Caco-2 (cell line): ENCODE measurements around the gene EMP1. TPM values are rescaled to one million over a fixed set of nuclear protein-coding genes. Genes with fewer than 3 reads are reported as not detected.

Experiments used
- BruUV-seq: library from RNA; stranded (reverse); fragments of 400-500 nt; replicated peaks from 2 replicates; lab custom pipeline; 2021; lab: Mats Ljungman, UMichigan
- CTCF ChIA-PET: fragments of 300-600 bp; sonication (Branson Sonifier 250); formaldehyde crosslinking; loops from one replicate; lab custom pipeline; 2022; ENCODE audit warnings: antibody characterized with exemption; lab: Charles Lee
- POLR2A ChIA-PET: fragments of 300-600 bp; sonication (Branson Sonifier 250); formaldehyde crosslinking; loops from one replicate; lab custom pipeline; 2022; ENCODE audit warnings: antibody characterized with exemption; lab: Charles Lee
- DNase-seq, 2 experiments: peaks; one replicate each; pipeline versions ENCODE4 v3.0.0 to v3.0.0-alpha.2; 2020 to 2022
- H3K27me3 ChIP-seq: replicated peaks from 2 replicates; pipeline ENCODE4 v1.6.0; 2011; ENCODE audit warnings: low read length; ENCODE audit not compliant: control insufficient read depth, insufficient read depth
- H3K36me3 ChIP-seq: 2 replicates; pipeline ENCODE4 v1.5.1; 2011; ENCODE audit warnings: low read length; ENCODE audit not compliant: control insufficient read depth, insufficient read depth
- H3K4me1 ChIP-seq: fragments of 250-450 bp; sonication (Bioruptor Pico); 2 replicates; pipeline ENCODE4 v1.5.1; 2020; ENCODE audit warnings: mild to moderate bottlenecking
- H3K4me3 ChIP-seq: 2 replicates; pipeline ENCODE4 v1.5.1; 2011; ENCODE audit warnings: low read depth, mild to moderate bottlenecking, control low read depth, low read length
- H3K9me3 ChIP-seq: fragments of 250-450 bp; sonication (Bioruptor Pico); 2 replicates; pipeline ENCODE4 v1.5.1; 2020; ENCODE audit warnings: mild to moderate bottlenecking, moderate library complexity
- H3K27ac Mint-ChIP-seq: one replicate; pipeline ENCODE4 v1.8.0; 2022; ENCODE audit warnings: mixed read lengths; ENCODE audit not compliant: unreplicated experiment
- H3K27me3 Mint-ChIP-seq: one replicate; pipeline ENCODE4 v1.8.0; 2022; ENCODE audit warnings: mixed read lengths; ENCODE audit not compliant: insufficient read depth, unreplicated experiment
- H3K36me3 Mint-ChIP-seq: one replicate; pipeline ENCODE4 v1.8.0; 2022; ENCODE audit warnings: mild to moderate bottlenecking, mixed read lengths; ENCODE audit not compliant: insufficient read depth, unreplicated experiment
- H3K4me1 Mint-ChIP-seq: one replicate; pipeline ENCODE4 v1.8.0; 2022; ENCODE audit warnings: low read depth, mixed read lengths; ENCODE audit not compliant: unreplicated experiment
- H3K4me3 Mint-ChIP-seq: one replicate; pipeline ENCODE4 v1.8.0; 2022; ENCODE audit warnings: mild to moderate bottlenecking, moderate library complexity, mixed read lengths; ENCODE audit not compliant: unreplicated experiment
- H3K9me3 Mint-ChIP-seq: one replicate; pipeline ENCODE4 v1.8.0; 2022; ENCODE audit warnings: mixed read lengths; ENCODE audit not compliant: unreplicated experiment
- CTCF ChIP-seq, 2 experiments: fragments of 200-600 bp in 1 of 2; IDR thresholded peaks; 1 replicate in 1 of 2; 2 replicates in 1 of 2; pipeline versions ENCODE4 v1.5.1 to v1.8.0; 2011 to 2022; ENCODE audit warnings: antibody characterized with exemption in 1 of 2, control low read depth in 1 of 2, inconsistent platforms in 1 of 2, low read depth in 1 of 2, low read length in 1 of 2, mild to moderate bottlenecking in 1 of 2, moderate library complexity in 1 of 2; ENCODE audit not compliant: insufficient read depth in 1 of 2, severe bottlenecking in 1 of 2, unreplicated experiment in 1 of 2
- intact Hi-C: fragments of 100-400 bp; cut with micrococcal nuclease; formaldehyde crosslinking; loops from one replicate; pipeline ENCODE4 v1.10.0; 2022; ENCODE audit not compliant: unreplicated experiment
- total RNA-seq: library from RNA; stranded (reverse); gene quantifications from 2 replicates; pipeline ENCODE4 v1.2.3, GENCODE V29; 2022

Gene EMP1
- total RNA-seq, 1 experiment from 2014 or later = 6.6 TPM

- POLR2A ChIA-PET = interaction anchor here (0.9 kb wide), 1 partner anchor 105 kb away, joined by 6 read pairs; no protein-coding TSS in a partner anchor
- H3K4me3 ChIP-seq = no peak overlapping the region
- Mint-ChIP-seq H3K9me3 (no peaks in the 10 kb centered on the region), H3K27me3 (no peaks in the 10 kb centered on the region), H3K4me1 (peaks cover 46% of the 10 kb centered on the region), H3K27ac (peak overlapping the region; percentile 29), H3K4me3 (peak overlapping the region; percentile 37), H3K36me3 (no peaks in the 10 kb centered on the region)
- BruUV-seq = no TSS peak
- TF ChIP-seq CTCF (IDR thresholded peaks at IDR 0.05; ENCODE audit: insufficient read depth in 1 of 2, low read depth in 1 of 2, low read length in 1 of 2, severe bottlenecking in 1 of 2, unreplicated experiment in 1 of 2) = no peak
- H3K27me3 ChIP-seq = no peaks in the 10 kb centered on the region
- intact Hi-C loops = loop anchor here (1.0 to 2.0 kb wide), 5 partner anchors 13 to 60 kb away; no protein-coding TSS in a partner anchor
- peaks cover 50% of the 10 kb centered on the region for H3K4me1 ChIP-seq
- no peaks in the 10 kb centered on the region for H3K9me3 ChIP-seq
- H3K36me3 ChIP-seq = no peaks in the 10 kb centered on the region
- no peak for DNase-seq
- CTCF ChIA-PET = interaction anchor here (0.6 to 1.7 kb wide), 2 partner anchors 25 to 223 kb away, joined by 3 to 4 read pairs; no protein-coding TSS in a partner anchor
These were observed 48.1 kb upstream of the EMP1 start for GRCh38 chr12:13148485-13148847.

GRCh38 chr12:13149411-13149810 lies 47.1 kb upstream of the EMP1 start:
- no peak for TF ChIP-seq CTCF (IDR thresholded peaks at IDR 0.05; ENCODE audit: insufficient read depth in 1 of 2, low read depth in 1 of 2, low read length in 1 of 2, severe bottlenecking in 1 of 2, unreplicated experiment in 1 of 2)
- DNase-seq = no peak
- Histone ChIP-seq H3K4me1 (peaks cover 48% of the 10 kb centered on the region), H3K36me3 (no peaks in the 10 kb centered on the region), H3K9me3 (no peaks in the 10 kb centered on the region), H3K27me3 (no peaks in the 10 kb centered on the region), H3K4me3 (no peak overlapping the region)
- Mint-ChIP-seq H3K9me3 (no peaks in the 10 kb centered on the region), H3K27me3 (no peaks in the 10 kb centered on the region), H3K4me3 (no peak overlapping the region), H3K4me1 (peaks cover 50% of the 10 kb centered on the region), H3K27ac (no peak overlapping the region), H3K36me3 (no peaks in the 10 kb centered on the region)
- CTCF ChIA-PET = interaction anchor here (0.5 kb wide), 1 partner anchor 27 kb away, joined by 4 read pairs; no protein-coding TSS in a partner anchor
- no TSS peak for BruUV-seq
- POLR2A ChIA-PET = no interaction called here
- intact Hi-C loops = loop anchor here (2.0 kb wide), 1 partner anchor 23 kb away; no protein-coding TSS in a partner anchor

- no peak for TF ChIP-seq CTCF (IDR thresholded peaks at IDR 0.05; ENCODE audit: insufficient read depth in 1 of 2, low read depth in 1 of 2, low read length in 1 of 2, severe bottlenecking in 1 of 2, unreplicated experiment in 1 of 2)
- POLR2A ChIA-PET = no interaction called here
- BruUV-seq = no TSS peak
- H3K36me3 Mint-ChIP-seq = no peaks in the 10 kb centered on the region
- H3K9me3 Mint-ChIP-seq = no peaks in the 10 kb centered on the region
- no peaks in the 10 kb centered on the region for H3K36me3 ChIP-seq
- no peak overlapping the region for H3K27ac Mint-ChIP-seq
- intact Hi-C loops = no loop called here
- H3K4me1 Mint-ChIP-seq = peaks cover 34% of the 10 kb centered on the region
- no peaks in the 10 kb centered on the region for H3K27me3 Mint-ChIP-seq
- no peak overlapping the region for H3K4me3 Mint-ChIP-seq
- H3K9me3 ChIP-seq = no peaks in the 10 kb centered on the region
- no peaks in the 10 kb centered on the region for H3K27me3 ChIP-seq
- CTCF ChIA-PET = no interaction called here
- peaks cover 29% of the 10 kb centered on the region for H3K4me1 ChIP-seq
- no peak for DNase-seq
- no peak overlapping the region for H3K4me3 ChIP-seq
These were observed 44.2 kb upstream of the EMP1 start for GRCh38 chr12:13152281-13152680.
